ENCODE measurements around the gene PBX2. TPM values are rescaled to one million over a fixed set of nuclear protein-coding genes. Genes with fewer than 3 reads are reported as not detected.

Gene PBX2
- total RNA-seq, 1 donor, result 35.4 TPM

DNA sequence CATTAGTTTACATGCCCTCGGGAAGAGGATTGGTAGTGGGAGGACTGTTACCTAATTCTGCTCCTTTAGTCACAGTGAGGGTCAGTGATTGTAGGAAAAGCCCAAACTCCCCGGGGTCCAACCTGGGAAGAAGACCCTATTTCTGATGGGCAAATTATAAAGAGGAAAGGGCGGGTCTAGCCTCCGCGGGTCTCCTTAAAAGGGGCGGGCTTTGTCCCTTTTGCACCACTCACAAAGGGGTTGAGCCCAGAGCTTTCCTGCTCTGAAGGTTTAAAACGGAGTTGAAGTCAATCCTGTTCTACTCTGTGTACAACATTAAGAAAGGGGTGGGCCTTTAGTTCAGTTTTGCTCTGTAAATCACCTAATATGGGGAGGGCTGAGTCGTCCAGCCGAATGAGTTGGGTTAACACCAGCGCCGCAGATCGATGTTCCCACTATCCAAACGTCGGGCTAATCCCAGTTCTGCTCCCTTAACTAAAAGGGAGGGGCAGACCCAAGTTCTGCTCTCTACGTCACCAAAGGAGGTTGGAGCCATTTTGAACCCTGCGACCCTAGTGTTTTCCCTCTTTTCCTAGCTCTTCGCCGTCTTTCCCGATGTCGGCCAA is 12.7 kb downstream of the PBX2 start:
- DNase-seq (ENCODE audit: low read depth), result no peak
- TF ChIP-seq, protein P1, sequence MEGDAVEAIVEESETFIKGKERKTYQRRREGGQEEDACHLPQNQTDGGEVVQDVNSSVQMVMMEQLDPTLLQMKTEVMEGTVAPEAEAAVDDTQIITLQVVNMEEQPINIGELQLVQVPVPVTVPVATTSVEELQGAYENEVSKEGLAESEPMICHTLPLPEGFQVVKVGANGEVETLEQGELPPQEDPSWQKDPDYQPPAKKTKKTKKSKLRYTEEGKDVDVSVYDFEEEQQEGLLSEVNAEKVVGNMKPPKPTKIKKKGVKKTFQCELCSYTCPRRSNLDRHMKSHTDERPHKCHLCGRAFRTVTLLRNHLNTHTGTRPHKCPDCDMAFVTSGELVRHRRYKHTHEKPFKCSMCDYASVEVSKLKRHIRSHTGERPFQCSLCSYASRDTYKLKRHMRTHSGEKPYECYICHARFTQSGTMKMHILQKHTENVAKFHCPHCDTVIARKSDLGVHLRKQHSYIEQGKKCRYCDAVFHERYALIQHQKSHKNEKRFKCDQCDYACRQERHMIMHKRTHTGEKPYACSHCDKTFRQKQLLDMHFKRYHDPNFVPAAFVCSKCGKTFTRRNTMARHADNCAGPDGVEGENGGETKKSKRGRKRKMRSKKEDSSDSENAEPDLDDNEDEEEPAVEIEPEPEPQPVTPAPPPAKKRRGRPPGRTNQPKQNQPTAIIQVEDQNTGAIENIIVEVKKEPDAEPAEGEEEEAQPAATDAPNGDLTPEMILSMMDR (IDR thresholded peaks at IDR 0.05; ENCODE audit: insufficient read depth, low read depth, low read length), result no peak
- H3K4me3 ChIP-seq (ENCODE audit: low read depth, low read length), result peak overlapping the region; percentile 92

DNA sequence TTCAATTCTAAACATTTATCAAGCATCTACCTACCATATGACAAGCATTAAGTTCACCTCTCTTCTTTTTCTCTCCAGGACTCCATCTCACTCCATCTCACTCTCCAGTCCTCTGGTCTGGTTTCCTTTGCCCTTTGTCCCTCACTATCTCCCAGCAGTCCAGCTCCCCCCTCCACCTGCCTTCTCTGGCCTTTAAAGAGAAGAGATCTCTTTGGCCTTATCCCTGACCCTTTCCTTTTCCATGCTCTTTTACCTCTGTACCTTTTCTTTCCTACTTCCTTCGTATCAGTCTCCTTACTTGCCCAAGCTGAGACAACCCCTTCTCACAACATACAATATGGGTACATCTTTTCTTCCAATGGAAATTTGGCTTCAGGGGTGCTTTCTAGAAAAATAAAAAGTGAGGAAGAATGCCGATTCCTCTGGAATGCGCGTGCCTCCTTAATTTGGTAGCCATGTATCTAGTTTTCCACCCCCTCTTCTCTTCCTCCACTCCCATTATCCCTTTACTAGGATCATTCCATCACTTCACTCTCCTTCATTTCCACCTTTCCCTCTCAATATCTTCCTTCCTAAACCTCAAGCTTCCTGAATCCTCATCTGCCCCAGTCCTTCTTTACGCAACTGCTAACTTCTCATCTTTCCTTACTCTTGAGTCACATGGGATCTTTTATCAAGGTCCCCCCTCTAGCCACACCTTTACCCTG is 13.4 kb downstream of the PBX2 start:
- DNase-seq (ENCODE audit: low read depth), result peak; percentile 86
- TF ChIP-seq, protein P1 (IDR thresholded peaks at IDR 0.05; ENCODE audit: insufficient read depth, low read depth, low read length), result no peak
- peak overlapping the region; percentile 92 for H3K4me3 ChIP-seq (ENCODE audit: low read depth, low read length)

DNA sequence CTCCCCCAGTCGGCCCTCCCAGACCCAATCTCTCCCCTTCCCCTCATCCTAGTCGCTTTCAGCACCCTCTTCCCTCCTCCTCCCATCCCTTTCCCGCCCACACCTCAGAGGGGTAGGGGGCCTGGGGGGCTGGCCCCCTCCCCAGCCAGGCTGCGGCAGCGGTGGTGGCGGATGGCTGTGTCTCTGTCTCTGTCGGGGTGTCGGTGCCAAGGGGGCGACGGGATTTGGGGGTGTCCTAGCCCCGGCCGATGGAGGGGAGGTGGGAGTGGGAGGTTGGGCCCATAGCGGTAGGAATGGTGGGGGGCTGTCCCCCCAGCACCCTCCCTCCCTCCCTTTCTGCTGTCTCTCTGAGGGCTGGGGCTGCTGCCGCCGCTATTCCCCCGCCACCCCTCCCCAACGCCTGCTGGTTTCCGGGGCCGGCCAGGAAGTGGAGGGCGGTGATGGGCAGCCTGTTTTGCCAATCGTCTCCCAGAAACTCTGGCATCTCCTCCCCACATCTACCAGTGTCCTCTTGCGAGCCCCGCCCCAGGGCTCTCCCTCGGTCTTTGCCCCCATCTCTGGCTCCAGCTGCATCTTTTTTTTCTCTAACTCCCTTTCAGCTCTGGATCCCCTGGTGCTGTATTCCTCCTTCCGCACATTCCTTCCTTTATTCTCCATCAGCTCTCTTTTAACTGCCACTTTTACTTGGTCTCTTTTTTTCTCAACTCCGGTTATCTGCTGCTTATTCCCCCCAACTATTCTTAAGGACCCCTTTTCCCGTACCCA is 14.1 kb downstream of the PBX2 start, which contains the start of gene AGPAT1:
TSS of gene AGPAT1 (minus strand) at position 374 of the 765 bp plus-strand sequence. CDS start 4,588 bp downstream, outside the sequence.
- TF ChIP-seq, protein P1 (IDR thresholded peaks at IDR 0.05; ENCODE audit: insufficient read depth, low read depth, low read length), result no peak
- peak; percentile 97 for DNase-seq (ENCODE audit: low read depth)
- peak within 1 kb of the TSS; percentile 92 for H3K4me3 ChIP-seq (ENCODE audit: low read depth, low read length)

DNA sequence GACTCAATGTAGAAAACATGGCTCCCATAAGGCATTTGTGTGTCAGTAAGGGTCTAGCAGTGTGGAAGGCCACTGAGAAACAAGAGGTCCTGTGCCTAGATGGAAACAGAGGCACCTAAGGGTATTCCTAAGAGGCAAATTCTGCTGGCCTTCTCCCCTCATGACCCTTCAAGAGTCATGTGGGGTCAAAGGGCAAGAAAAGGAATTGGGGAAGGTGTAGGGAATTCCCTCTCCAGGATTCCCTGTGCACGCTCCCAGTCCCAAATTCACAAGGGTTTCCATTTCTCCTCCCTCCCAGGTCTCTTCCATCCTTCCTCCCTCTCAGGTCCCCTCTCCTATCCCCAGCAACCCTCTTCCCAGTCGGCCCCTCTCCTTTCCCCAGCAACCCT is 14.7 kb downstream of the PBX2 start:
- DNase-seq (ENCODE audit: low read depth), result no peak
- TF ChIP-seq, protein P1 (IDR thresholded peaks at IDR 0.05; ENCODE audit: insufficient read depth, low read depth, low read length), result no peak
- peak overlapping the region; percentile 92 for H3K4me3 ChIP-seq (ENCODE audit: low read depth, low read length)

DNA sequence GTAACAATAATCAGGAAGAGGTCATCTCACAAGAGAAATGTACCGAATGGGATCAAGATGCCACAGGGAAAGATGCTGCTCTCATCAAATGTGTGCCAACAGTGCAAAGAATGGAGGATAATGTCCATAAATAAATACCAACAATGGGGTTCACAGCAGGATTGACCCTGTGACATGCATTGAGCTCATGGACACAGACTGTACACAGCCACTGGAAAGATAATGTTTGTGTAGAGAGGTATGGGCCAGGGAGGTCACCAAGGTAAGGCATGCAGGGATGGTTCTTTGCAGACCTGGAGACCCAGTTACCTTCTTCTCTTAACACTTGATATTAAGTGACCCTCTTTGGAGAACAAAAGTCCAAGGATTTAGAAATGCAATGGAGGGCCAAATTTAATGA is 15.6 kb downstream of the PBX2 start:
- TF ChIP-seq, protein P1 (IDR thresholded peaks at IDR 0.05; ENCODE audit: insufficient read depth, low read depth, low read length), result no peak
- H3K4me3 ChIP-seq (ENCODE audit: low read depth, low read length), result peak overlapping the region; percentile 92
- no peak for DNase-seq (ENCODE audit: low read depth)

DNA sequence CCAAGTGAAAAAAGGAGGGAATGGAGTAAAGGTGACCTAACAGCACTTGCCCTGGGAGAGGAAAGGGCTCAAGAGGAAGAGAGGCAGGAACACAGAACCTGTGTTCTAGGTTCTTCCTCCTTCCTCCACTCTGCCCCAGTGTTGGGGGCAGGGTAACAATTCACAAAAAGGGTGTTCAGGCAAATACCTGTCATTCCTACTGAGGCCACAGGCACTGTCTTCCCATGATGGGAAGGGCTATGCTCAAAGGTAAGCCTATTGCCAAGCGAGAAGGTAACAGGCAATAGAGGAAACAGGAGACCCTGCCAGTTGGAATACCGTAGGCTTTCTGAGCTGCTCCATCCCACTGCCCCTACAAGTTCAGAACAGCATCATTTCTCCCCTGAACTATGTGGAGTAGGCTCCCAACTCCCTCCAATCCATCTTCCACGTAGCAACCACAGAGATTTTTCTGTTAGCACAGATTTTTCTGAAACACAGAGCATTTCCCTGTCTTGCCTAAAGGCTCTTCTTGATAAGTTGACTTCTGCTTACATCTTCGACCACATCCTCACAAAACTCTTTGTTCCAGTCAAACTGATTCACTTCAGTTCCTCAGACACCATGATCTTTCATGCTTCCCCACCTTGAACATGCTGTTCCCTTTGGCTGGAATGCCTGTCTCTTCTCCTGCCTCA is 16.8 kb downstream of the PBX2 start:
- TF ChIP-seq, protein P1 (IDR thresholded peaks at IDR 0.05; ENCODE audit: insufficient read depth, low read depth, low read length), result no peak
- DNase-seq (ENCODE audit: low read depth), result no peak
- no peak overlapping the region for H3K4me3 ChIP-seq (ENCODE audit: low read depth, low read length)
